ENCODE data around the gene EHD2. TPM values are rescaled to one million over a fixed set of nuclear protein-coding genes. Genes with fewer than 3 reads are reported as not detected.

EHD2 gene
- total and polyA plus RNA-seq, 12 donors: 5.8 to 170 (median 102) TPM

DNA sequence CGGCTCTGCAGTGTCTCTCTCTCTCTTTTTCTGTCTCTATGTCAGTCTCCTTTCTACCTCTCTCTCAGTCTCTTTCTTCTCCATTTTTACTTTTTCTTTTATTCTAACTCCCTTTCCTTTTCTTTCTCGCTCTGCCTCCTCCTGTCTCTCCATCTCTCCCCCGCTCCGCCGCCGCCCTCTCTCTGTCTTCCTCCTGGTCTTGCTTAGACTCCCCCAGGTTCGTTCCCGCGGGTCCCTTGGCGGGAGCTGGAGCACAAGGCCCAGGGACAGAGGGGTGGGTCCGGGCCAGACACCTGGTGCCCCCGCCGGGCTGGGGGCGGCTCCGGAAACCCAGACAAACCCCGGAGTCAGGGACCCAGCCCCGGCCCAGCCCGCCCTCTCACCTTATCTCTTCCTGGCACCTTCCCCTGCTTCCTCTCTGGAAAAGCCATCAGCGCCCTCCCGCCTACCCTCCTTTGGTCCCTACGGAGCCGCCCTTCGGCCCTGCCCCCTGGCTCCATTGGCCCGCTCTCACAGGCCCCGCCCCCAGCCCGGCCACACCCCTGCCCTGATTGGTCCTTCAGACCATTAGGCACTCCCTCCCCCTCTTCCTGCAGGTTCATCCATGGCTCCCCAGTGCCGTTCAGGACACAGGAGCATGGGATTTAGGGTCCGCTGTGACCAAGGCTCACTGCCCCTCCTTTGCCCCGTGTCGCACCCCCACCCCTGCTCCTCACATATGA is 16.7 kb downstream of the EHD2 start:
- Histone ChIP-seq H3K27me3 (no peaks in the 10 kb centered on the region), H3K27ac (peak overlapping the region in 3 of 5 donors; percentile 19 to 78 (median 56)), H3K4me3 (no peak overlapping the region), H3K36me3 (replicated peaks in 1 of 2) (peaks cover 0 to 25% of the 10 kb centered on the region in 2 donors), H3K9me3 (replicated peaks in 1 of 3) (no peaks in the 10 kb centered on the region), H3K4me1 (replicated peaks in 1 of 2) (peaks cover 4 to 8% of the 10 kb centered on the region in 2 donors)
- 51 to 57% (median 52%) methylated on average over 26 to 30 of the region's 30 CpGs for WGBS, 4 donors
- intact Hi-C loops (cut with DNase I): no loop called here
- no peak for TF ChIP-seq POLR2A (IDR thresholded peaks at IDR 0.05)
- TF ChIP-seq, protein P1, sequence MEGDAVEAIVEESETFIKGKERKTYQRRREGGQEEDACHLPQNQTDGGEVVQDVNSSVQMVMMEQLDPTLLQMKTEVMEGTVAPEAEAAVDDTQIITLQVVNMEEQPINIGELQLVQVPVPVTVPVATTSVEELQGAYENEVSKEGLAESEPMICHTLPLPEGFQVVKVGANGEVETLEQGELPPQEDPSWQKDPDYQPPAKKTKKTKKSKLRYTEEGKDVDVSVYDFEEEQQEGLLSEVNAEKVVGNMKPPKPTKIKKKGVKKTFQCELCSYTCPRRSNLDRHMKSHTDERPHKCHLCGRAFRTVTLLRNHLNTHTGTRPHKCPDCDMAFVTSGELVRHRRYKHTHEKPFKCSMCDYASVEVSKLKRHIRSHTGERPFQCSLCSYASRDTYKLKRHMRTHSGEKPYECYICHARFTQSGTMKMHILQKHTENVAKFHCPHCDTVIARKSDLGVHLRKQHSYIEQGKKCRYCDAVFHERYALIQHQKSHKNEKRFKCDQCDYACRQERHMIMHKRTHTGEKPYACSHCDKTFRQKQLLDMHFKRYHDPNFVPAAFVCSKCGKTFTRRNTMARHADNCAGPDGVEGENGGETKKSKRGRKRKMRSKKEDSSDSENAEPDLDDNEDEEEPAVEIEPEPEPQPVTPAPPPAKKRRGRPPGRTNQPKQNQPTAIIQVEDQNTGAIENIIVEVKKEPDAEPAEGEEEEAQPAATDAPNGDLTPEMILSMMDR (IDR thresholded peaks at IDR 0.05): no peak
- DNase-seq: peak in 6 of 7 donors; percentile 35 to 74 (median 52)

DNA sequence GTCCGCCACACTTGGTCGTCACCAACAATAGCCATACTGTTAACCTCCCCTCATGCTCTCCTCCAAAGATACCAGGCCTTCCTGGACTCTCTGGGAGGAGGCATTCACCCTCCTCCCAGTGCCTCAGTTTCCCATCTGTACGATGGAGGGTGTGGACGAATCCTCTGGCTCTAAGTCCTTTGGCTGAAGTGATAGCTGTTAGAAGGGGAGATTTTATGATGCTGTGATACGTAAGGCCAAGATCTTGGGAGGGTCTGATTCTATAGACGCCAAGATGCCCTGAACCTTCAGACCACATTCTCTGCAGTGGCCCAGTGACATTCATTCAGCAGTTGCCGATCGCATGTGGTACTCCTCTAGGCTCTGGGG is 17.3 kb downstream of the EHD2 start:
- peaks cover 0 to 25% of the 10 kb centered on the region in 2 donors for H3K36me3 ChIP-seq (replicated peaks in 1 of 2)
- no peak overlapping the region for H3K4me3 ChIP-seq
- no peaks in the 10 kb centered on the region for H3K27me3 ChIP-seq
- H3K27ac ChIP-seq: peak overlapping the region in 1 of 5 donors; percentile 78
- intact Hi-C loops (cut with DNase I): no loop called here
- TF ChIP-seq, protein P1 (IDR thresholded peaks at IDR 0.05): no peak
- TF ChIP-seq POLR2A (IDR thresholded peaks at IDR 0.05): no peak
- H3K4me1 ChIP-seq (replicated peaks in 1 of 2): peaks cover 4 to 8% of the 10 kb centered on the region in 2 donors
- DNase-seq: no peak
- H3K9me3 ChIP-seq (replicated peaks in 1 of 3): no peaks in the 10 kb centered on the region
- 81 to 96% (median 91%) methylated on average over 8 of the region's 8 CpGs for WGBS, 4 donors

DNA sequence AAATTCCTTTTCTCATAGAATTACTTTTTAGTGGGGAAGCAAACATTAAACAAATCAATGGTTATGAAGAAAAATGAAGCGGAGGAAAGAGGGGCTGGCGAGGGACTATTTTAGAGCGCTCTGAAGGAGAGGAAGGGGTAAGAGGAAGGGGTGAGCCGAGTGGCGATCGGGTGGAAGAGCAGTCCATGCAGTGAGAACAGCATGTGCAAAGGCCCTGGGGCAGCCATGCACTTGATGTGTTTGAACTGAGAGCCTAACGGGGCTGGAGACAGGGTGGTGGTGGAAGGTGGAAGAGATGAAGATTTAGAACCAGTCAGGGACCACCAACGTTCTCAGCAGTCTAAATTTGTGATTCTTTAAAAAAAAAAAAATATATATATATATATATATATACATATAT is 17.7 kb downstream of the EHD2 start:
- H3K9me3 ChIP-seq (replicated peaks in 1 of 3): no peaks in the 10 kb centered on the region
- H3K27ac ChIP-seq: no peak overlapping the region
- intact Hi-C loops (cut with DNase I): no loop called here
- TF ChIP-seq POLR2A (IDR thresholded peaks at IDR 0.05): no peak
- TF ChIP-seq, protein P1 (IDR thresholded peaks at IDR 0.05): no peak
- peaks cover 0 to 23% of the 10 kb centered on the region in 2 donors for H3K36me3 ChIP-seq (replicated peaks in 1 of 2)
- no peak overlapping the region for H3K4me3 ChIP-seq
- 90 to 95% (median 92%) methylated on average over 8 of the region's 8 CpGs for WGBS, 4 donors
- H3K4me1 ChIP-seq (replicated peaks in 1 of 2): peaks cover 4 to 8% of the 10 kb centered on the region in 2 donors
- no peaks in the 10 kb centered on the region for H3K27me3 ChIP-seq
- no peak for DNase-seq

DNA sequence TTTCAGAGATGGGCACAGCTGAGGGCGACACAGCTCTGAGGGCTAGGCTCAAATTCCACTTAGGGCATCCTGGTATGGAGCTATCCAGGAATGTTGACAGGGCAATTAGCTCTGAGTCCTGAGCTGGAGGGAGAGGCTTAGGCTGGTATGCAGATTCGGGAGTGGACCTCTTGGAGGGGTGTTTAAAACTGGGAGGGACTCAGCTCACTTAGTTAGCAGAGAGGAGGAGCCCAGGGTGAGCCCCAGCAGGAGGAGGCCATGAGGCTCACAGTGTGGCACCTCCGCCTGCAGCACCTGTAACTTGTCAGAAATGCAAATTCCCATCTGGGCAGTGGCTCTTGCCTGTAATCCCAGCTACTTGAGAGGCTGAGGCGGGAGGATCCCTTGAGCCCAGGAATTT is 21.9 kb downstream of the EHD2 start:
- Histone ChIP-seq H3K9me3 (replicated peaks in 1 of 3) (no peaks in the 10 kb centered on the region), H3K4me3 (no peak overlapping the region), H3K36me3 (replicated peaks in 1 of 2) (peaks cover 0 to 17% of the 10 kb centered on the region in 2 donors), H3K27ac (no peak overlapping the region), H3K27me3 (no peaks in the 10 kb centered on the region), H3K4me1 (replicated peaks in 1 of 2) (no peaks in the 10 kb centered on the region)
- WGBS, 4 donors: 86 to 100% (median 91%) methylated on average over 2 to 4 of the region's 4 CpGs
- TF ChIP-seq, protein P1 (IDR thresholded peaks at IDR 0.05): no peak
- no peak for TF ChIP-seq POLR2A (IDR thresholded peaks at IDR 0.05)
- intact Hi-C loops (cut with DNase I): no loop called here
- no peak for DNase-seq
